HG02970 (cell line): Measurements from ENCODE around the gene ITFG1.
"Not testable (repeated sequence)": the region's sequence is repeated elsewhere in the genome, so short reads cannot be mapped to it uniquely, and the experiment has no call there.

Experiments used
- ATAC-seq: cut with Tn5 transposase; IDR thresholded peaks from one replicate; pipeline ENCODE4 v1.9.1; 2021; ENCODE audit warnings: mild to moderate bottlenecking, moderate library complexity, moderate number of reproducible peaks; ENCODE audit not compliant: unreplicated experiment, low FRiP score

The ITFG1 gene

GRCh38 chr16:47475786-47476185, 14.9 kb upstream of the ITFG1 start:
- ATAC-seq, result no peak

DNA sequence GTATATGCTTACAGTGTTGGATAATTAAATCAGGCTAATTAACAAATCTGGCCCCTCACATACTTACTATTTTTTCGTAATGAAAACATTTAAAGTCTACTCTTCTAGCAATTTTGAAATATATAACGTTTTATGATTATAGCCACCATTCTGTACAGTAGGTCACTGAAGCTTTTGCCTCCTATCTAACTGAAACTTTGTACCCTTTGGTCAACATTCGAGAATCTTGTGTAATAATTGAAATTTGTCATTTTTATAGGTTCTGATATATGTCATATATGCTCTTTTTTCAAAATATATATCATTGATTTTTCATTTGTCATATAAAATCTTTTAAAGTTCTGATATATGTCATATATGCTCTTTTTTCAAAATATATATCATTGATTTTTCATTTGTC, 12.9 kb upstream of the ITFG1 start:
- no peak for ATAC-seq

GRCh38 chr16:47473004-47473403, 12.1 kb upstream of the ITFG1 start:
- ATAC-seq, result not testable (repeated sequence)

DNA sequence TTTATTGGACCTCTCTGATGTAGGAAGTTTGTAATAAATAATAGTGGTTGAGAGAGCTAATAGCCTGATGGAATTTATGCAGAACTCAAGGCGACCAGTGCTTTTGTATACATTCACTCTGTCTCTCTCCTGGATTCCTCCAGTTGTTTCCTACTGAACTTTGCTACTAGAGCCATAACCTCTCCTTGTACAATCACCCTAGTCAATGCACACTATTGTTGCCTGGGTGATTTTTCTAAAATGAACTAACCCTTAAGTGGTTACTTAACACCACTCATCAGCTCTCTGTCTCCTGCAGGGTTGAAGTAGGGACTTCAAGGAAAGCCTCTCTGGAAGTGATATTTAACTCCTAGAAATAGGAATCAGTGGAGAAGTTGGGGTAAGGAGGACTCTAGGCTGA, 9.9 kb upstream of the ITFG1 start:
- ATAC-seq, result no peak

- no peak for ATAC-seq
Measured at GRCh38 chr16:47470211-47470610, 9.3 kb upstream of the ITFG1 start.

GRCh38 chr16:47469227-47469626, 8.4 kb upstream of the ITFG1 start:
- no peak for ATAC-seq

- not testable (repeated sequence) for ATAC-seq
Measured at GRCh38 chr16:47468070-47468689, 7.3 kb upstream of the ITFG1 start.

- ATAC-seq, result no peak
Measured at GRCh38 chr16:47467501-47467900, 6.6 kb upstream of the ITFG1 start.

GRCh38 chr16:47465919-47466630, 5.2 kb upstream of the ITFG1 start:
- no peak for ATAC-seq

- no peak for ATAC-seq
Measured at GRCh38 chr16:47463771-47464624, 3.1 kb upstream of the ITFG1 start.

- no peak for ATAC-seq
Measured at GRCh38 chr16:47461598-47462266, 869 bp upstream of the ITFG1 start.

- ATAC-seq, result no peak
Measured at GRCh38 chr16:47460359-47460710, 528 bp downstream of the ITFG1 start.

DNA sequence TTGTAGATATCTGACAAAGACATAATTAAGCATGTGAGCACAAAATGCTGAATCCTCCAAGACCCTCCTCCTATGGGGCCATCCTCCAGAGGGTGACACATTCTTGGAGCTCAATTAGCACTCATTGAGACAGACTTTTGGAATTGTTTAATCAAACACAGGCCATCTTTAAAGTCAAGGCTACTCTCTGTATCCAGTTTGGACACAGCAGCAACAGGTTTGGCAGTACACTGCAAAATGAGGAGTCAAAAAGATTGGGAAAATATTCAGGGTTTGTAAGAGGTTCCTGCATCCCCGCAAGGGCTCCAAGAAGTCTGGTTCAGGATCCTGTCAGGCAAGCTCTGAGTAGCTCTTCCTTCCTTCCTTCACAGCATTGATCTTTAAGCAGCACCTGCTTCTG, 1.3 kb downstream of the ITFG1 start:
- no peak for ATAC-seq

DNA sequence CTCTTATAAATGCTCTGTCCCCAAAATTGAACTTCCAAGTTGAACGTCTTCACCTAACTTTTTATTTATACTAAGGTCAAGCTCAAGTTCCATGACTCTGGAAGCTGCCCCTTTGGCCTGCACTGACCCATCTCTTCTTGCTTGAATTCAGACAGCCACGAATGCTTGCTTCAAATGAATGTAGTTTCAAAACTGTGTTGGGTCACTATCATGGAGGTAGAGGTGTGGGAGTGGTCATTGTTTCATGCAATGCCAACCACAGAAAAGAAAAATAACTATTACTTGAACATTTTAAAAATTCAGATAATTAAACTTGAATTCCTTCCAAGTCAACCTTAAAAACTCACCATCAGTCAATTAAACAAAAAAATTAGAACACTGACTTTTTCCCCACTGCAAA, 2.5 kb downstream of the ITFG1 start:
- no peak for ATAC-seq

- ATAC-seq, result no peak
Measured at GRCh38 chr16:47449788-47450187, 11.1 kb downstream of the ITFG1 start.

GRCh38 chr16:47448830-47449575, 11.9 kb downstream of the ITFG1 start:
- ATAC-seq, result no peak

- no peak for ATAC-seq
Measured at GRCh38 chr16:47446431-47446830, 14.4 kb downstream of the ITFG1 start.

DNA sequence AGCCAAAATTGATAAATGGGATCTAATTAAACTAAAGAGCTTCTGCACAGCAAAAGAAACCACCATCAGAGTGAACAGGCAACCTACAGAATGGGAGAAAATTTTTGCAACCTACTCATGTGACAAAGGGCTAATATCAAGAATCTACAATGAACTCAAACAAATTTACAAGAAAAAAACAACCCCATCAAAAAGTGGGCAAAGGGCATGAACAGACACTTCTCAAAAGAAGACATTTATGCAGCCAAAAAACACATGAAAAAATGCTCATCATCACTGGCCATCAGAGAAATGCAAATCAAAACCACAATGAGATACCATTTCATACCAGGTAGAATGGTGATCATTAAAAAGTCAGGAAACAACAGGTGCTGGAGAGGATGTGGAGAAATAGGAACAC, 18.0 kb downstream of the ITFG1 start:
- not testable (repeated sequence) for ATAC-seq

GRCh38 chr16:47440066-47440465, 20.8 kb downstream of the ITFG1 start:
- not testable (repeated sequence) for ATAC-seq

DNA sequence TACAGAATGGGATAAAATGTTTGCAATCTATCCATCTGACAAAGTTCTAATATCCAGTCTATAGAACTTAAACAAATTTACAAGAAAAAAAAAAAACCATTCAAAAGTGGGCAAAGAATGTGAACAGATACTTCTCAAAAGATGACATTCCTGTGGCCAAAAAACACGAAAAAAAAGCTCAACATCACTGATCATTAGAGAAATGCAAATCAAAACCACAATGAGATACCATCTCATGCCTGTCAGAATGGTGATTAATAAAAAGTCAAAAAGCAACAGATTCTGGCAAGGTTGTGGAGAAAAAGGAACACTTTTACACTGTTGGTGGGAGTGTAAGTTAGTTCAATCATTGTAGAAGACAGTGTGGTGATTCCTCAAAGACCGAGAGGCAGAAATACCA, 26.6 kb downstream of the ITFG1 start:
- not testable (repeated sequence) for ATAC-seq
